ENCODE measurements around the gene SHISA8.
A peak's percentile ranks its signal among the peaks of the same experiment; 100 is the strongest.
"Not testable (repeated sequence)": the region's sequence is repeated elsewhere in the genome, so short reads cannot be mapped to it uniquely, and the experiment has no call there.

SHISA8 gene

DNA sequence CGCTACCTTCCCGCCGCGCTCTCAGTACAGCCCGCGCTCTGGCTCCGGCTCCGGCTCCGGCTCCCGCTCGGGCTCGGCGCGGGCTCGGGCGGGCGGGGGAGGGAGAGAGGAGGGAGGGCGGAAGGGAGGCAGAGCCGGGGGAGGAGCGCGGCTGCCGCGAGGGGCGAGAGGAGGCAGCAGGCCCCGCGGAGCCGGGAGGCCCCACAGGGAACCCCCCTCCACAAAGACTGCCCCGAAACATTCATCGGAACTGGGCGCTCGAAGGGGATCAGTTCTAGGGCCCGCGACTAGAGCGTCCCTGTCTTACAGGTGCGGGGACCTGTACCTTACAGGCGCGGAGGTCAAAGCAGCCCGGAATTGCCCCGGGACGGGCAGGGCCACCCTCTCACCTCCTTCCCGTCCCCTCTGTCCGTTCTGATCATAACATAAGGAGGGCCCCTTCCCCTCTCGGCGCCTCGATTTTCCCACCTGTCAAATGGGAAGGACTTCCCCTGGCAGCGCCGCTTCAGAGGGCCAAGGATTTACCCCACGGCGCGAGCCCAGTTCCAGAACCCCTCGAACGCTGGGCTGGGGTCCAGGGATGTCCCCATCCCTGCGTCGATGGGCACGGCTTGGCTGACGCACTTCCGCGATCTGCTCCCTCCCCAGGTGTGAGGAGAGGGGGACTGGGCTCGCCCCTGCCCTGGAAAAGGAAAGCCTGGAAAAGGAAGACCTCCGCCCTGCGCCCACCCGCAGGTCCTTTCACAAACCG is at the start of gene SHISA8:
TSS of gene SHISA8 (minus strand) at position 40 of the 751 bp plus-strand sequence. CDS start 407 bp downstream, outside the sequence.
- DNase-seq: peak; percentile 69
- ATAC-seq: peak; percentile 24

DNA sequence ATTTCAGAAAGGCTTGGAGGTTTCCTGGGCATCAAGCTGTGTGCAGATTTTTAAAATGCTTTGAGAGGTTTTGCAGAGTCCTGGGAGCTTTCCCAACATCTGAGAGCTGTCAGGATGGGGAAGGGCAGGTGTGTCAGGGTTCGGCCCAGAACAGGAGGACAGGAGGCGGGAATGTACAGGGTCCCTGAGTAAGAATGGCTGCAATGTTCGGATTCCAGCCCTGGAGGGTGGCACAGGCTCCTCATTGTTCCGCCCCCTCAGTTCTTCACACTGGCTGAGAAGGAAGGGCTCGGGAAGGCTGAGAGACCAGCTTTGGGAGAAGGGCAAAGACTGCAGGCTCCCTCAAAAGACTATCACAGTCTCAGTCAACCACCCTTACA is 49.2 kb upstream of the SHISA8 start:
- DNase-seq (no peak), ATAC-seq (no peak)

DNA sequence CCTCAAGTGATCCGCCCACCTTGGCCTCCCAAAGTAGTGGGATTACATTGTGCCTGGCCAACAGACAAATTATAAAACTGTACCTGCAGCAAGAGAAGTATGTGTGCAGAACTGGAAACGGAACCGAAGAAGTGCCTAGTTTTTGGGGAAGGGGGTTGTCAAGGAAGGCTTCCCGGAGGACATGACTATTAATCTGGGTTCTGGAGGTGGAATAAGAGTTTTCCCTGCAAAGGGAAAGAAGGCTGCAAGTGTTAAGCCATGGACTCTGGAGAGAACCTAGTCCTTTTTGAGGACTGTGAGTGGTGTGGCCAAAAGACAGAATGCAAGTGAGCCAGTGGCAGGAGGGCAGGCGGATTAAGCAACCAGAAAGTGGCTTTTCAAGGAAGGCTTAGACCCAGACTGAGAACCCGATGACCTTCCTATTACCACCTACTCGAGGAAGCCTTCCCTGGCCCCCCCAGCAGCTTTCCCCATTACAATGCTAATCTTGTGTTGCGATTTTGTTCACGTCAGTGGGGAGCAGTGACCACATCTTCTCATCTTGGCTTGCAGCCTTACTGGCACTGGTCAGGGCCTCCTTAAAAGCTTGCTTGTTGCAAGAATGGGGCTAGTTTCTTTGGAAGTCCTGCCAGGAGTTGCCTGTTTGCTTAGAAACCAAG is 48.7 kb upstream of the SHISA8 start:
- DNase-seq: no peak

DNA sequence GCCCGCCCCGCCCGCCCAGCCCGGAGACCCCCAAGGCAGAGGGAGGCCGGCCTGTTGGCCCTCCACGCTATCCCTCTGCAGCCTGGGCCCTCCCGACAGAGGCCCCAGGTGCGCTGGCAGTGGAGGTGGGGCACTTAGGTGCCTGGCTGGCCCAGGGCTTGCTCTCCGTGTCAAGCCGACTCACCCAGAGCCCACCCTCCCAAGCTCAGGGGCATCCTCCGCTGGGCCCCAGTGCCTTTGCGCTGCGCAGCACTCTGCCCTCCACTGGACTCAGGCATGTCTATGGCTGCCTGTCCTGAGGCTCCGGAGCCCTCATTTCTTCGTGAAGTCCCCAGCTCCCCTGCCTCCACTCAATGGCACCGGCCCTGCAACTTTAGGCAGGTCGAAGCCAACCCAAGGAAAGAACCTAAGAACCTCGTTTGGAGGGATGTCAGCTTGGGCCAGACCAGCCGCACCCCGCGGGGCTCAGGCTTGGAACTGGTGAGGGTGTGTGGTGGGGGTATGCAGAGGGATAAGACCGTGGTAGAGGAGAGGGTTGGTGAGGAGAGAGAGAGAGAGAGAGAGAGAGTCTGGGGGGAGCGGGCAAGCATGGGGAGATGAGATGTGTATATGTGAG is 43.2 kb upstream of the SHISA8 start:
- DNase-seq (no peak), ATAC-seq (no peak)

More for the DNA sequence above, 48.7 kb upstream of the SHISA8 start:
- ATAC-seq: no peak

DNA sequence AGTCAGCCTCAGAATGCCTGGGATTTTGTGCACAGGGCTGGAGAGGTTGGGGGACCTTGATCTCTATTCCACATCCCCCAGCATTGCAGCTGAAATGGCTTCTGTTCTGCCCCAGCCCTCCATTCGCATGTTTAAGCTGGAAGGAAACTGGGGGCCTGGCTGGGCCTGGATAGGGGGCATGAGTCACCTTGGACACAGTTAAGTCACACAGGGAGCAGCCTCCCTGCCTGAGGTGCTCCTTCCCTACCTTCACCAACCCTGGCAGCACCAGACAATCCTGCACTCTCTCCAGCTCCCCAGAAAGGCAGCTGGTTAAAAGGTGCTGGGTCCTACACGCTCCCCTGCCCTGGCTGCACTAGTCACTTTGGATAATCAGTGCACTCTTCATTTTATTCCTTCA is 37.8 kb upstream of the SHISA8 start:
- DNase-seq (no peak), ATAC-seq (no peak)

DNA sequence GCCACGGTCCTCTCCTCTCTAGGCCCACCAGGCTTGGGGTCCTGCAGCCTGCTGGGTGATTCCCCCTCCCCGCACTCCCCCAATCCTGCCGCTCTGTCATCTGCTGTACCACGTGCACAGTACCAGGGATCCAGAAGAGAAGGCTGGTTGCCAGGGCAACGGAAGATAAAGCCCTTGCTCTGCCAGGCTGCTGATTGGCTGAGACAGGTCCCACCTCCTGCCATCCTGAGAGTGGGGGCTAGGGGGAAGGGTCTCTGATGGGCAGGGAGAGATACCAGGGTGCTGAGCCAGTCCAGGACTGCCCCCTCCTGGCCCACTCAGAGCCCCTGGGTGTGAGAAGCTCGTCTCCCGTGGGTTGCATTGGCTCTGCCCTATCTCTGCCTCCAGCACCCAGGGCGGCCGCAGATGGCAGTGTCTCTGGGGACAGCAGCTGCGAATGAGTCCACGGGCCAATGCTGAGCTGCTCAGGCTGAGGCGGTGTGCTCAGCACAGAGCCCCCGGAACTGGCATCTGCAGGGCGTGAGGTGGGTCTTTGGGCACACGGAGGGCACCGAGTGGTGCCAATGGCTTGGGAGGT is 37.1 kb upstream of the SHISA8 start, which contains the start of gene SMIM45:
TSS of gene SMIM45 (plus strand) at position 253 of the 577 bp plus-strand sequence.
- DNase-seq: no peak
- no peak for ATAC-seq

DNA sequence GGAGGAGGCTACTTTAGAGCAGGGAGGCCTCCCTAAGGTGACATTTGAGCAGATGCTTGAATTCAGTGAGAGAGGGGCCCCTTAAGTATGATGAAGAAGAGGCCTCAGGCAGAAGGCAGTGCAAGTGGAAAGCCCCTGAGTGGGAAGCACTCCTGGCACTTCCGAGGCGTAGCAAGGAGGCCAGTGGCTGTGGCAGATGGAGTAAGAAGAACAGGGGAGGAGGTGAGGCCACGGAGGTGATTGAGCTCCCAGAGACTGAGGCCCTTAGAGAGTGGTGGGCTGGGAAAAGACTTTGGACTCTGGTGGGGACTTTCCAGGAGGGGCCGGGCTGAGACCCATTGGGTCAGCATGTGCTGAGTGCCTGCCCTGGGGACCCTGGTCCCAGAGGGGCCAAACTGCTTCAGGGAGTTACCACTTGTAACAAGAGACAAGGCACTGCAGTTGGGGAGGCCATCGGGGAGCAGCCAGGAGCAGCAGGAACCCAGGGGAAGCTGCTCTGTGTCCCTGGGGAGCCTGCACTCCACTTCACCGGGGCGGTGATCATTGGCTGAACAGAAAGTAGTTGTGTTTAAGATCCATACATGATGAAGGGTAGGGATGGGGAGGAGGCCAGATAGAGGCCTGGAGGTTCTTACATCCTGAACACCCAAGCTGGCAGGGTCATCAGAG is 34.6 kb upstream of the SHISA8 start:
- ATAC-seq (no peak), DNase-seq (no peak)

DNA sequence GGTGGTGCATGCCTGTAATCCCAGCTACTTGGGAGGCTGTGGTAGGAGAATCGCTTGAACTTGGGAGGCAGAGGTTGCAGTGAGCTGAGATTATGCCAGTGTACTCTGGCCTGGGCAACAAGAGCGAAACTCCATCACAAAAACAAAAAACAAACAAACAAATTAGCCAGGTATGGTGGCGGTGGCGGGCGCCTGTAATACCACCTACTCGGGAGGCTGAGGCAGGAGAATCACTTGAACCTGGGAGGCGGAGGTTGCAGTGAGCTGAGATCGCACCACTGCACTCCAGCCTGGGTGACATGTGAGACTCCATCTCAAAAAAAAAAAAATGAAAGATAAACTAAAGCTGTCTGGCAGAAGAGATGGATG is 34.0 kb upstream of the SHISA8 start:
- not testable (repeated sequence) for ATAC-seq

DNA sequence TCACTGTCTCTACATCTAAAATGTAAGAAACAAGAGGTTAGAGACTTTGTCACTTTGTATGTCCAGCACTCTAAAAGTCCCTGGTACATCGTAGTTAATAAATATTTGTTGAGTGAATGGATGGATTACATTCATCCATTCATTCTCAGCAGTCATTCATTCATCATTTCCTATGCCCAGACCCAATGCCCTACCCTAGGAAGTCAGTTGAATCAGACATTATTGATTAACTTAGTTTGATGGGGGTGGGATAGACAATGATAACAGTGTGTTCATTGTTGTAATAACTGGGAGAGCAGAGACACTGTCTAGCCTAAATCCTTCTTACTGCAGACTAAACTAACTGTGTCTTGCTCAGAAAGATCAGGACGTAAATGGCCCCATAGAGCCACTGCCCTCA is 33.3 kb upstream of the SHISA8 start:
- DNase-seq: no peak
- ATAC-seq: no peak

More for the DNA sequence above, 34.0 kb upstream of the SHISA8 start:
- DNase-seq: not testable (repeated sequence)

DNA sequence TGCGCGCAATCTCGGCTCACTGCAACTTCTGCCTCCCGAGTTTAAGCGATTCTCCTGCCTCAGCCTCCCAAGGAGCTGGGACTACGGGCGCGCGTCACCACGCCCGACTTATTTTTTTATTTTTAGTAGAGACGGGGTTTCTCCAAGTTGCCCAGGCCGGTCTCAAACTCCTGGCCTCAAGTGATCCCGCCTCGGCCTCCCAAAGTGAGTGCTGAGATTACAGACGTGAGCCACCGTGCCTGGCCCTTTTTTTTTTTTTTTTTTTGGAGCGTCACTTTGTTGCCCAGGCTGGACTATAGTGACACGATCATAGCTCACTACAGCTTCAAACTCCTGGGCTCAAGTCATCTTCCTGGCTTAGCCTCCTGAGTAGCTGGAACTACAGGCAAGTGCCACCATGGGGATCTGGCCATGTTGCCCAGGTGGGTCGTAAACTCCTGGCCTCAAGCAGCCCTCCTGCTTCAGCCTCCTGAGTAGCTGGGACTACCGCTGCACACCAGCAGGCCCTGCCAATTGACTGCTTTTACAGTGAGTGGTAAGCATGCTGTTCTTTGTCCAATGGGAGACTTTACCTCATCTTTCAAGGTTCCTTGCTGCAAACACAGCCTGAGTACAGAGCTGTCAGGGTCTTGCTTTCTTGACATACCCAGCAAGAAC is 32.7 kb upstream of the SHISA8 start:
- ATAC-seq (no peak), DNase-seq (no peak)

DNA sequence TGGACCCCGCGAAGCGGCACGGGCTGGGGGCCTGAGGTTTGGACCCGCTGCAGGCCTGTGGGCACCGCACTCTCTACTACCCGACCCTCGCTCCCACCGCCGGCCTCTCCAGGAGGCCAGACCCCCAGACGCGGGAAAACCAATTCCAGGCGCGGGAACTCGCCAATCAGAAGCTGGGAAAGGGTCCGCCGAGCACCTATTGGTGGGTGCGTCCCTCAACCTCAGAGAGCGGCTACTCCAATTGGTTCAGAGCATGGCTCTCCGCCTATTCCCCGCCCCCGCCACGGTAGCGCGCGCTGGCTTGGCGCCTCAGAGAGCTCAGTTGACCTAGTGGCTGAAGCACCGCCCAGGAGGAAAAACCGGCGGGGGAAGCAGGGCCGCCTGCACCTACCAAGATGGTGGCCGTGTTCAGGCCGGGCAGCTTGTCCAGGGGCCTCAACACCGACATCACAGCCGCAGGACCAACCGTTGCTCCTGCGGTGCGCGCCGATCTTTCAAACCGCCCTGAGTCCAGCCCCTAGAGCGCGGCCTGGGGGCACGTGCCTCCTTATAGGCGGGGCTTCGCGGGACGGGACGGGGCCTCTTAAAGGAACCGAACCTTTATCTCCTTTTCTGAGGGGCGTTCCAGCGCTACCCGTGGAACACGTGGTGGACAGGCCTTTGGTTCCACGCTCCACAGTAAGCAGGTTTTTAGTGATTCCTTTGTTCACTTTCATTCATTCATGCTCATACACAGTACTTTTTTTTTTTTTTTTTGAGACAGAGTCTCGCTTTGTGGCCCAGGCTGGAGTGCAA is 32.0 kb upstream of the SHISA8 start, which contains the start of gene CENPM:
TSS of gene CENPM (minus strand) at position 524 of the 795 bp plus-strand sequence. CDS start at position 448, 76 bp downstream.
- peak; percentile 95 for ATAC-seq
- peak; percentile 96 for DNase-seq

DNA sequence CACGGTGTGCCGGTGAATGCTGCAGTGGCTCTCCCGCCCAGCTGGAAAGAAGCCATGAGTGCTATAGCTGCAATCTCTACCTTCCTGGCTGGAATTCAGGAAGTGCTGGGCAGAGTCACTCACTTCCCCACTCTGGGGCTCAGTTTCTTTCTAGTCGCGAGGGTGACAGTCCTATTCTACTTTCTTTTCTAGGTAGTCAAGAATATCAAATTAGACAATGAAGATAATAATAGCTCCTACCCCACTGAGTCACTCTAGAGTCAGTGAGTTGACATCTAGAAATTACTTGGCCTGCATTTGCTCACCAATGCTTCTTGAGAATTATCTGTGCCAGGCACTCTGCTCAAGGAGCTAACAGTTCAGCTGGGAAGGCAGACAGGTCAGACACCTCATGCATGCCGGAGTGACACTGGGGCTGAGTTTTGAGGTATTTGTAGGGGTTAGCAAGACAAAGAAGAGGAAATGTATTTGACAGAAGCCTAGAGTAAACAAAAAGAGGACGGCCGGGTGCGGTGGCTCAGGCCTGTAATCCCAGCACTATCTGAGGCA is 28.9 kb upstream of the SHISA8 start:
- ATAC-seq (no peak), DNase-seq (no peak)

DNA sequence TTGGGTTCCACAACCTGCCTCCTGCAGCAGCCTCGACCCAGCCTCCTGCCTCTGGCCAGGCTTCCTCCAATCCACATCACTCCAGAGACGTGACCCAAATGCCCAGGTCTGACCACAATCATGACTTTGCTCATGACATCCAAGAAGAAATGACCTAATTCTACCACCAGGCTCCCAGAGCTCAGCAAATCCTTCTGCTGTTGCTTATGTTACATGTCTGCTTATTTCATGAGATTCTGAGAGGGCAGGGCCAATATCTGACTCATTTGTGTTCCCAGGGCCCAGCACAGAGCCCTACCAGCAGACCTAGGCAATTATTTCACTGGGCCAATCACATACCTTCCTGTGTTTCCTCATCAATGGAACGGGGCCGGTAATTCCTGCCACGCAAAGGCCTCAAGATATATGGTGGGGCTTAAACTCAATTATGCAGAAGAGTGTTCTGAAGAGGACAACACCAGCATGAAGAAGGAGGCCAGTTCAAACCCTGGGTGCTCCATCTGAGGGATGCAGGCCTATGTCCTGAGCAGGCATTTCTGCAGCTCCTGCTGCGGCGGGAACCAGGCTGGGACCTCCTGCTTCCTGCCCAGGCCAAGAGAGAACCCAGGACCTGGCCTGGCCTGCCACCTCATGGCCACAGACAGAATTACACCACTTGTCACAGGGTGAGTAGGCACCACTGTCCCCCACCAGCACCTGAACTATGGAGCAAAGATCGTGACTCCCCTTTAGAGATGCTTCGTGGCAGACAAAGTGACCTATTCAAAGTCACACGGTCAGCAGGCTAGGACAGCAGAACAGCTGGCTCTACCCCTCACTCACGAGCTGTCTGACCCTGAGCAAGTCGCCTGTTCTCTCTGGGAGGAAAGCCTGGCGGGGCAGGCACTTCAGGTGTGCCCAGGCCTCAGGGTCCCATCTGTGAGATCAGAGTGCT is 26.2 kb upstream of the SHISA8 start:
- peak; percentile 68 for ATAC-seq
- peak; percentile 85 for DNase-seq

DNA sequence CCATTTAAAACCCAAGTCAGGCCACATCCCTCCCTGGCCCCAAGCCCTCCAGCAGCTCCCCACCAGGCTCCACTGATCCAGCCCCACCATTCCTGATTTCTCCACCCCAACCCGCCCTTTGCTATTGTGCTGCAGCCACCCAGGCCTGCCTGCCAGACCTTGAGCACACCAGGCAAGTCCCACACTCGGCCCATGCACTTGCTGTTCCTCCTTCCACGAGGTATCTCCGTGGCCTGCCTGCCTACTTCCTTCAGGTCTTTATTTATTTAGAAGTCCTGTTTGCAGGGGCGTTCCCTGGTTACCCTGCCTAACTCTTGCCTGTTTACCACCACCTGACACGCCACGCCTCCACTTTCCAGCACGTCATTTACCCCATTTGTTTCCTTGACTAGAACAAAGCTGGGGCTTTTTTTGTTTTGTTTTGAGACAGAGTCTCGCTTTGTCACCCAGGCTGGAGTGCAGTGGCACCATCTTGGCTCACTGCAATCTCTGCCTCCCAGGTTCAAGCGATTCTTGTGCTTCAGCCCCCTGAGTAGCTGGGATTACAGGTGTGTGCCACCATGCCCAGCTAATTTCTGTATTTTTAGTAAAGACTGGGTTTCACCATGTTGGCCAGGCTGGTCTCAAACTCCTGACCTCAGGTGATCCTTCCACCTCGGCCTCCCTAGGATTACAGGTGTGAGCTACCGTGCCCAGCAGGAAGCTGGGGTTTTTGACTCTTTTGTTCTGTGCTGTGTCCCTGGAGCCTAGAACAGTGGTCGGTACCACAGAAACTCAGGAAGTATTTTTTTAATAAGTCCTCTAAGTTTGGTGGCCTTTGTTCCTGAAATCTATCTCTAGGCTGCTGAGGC is 25.3 kb upstream of the SHISA8 start:
- ATAC-seq (peak; percentile 82), DNase-seq (peak; percentile 89)

DNA sequence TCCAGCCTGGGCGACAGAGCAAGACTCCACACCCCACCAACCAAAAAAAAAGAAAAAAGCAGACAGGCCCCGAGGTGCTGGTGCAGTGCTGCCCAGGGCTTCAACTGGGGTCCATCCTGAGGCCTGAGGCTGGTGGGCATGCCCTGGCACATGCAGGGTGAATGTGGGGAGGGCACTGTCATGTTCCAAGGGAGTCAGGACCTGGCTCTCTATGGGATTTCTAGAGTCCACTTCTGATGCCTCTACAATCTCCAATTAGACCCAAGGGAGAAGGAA is 22.0 kb upstream of the SHISA8 start:
- DNase-seq (no peak), ATAC-seq (no peak)

DNA sequence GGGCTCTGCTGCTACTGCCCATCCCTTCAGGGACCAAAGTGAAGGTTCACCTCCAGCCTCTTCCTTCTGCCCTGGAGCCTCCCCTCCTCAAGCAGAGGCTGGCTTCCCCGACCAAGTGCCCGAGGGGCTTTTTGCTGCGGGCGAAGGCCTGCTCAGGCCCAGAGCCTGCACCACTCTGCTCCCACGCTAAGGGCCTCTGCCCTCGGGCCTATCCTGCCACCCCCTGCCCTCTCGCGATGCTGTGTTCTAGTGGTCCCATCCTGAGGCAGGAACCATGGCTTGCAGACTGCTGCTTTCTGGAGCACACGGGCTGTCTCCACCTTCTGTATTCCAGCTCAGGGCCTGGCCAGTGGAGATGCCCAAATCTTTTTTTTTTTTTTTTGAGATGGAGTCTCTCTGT is 20.6 kb upstream of the SHISA8 start:
- ATAC-seq: no peak
- no peak for DNase-seq

DNA sequence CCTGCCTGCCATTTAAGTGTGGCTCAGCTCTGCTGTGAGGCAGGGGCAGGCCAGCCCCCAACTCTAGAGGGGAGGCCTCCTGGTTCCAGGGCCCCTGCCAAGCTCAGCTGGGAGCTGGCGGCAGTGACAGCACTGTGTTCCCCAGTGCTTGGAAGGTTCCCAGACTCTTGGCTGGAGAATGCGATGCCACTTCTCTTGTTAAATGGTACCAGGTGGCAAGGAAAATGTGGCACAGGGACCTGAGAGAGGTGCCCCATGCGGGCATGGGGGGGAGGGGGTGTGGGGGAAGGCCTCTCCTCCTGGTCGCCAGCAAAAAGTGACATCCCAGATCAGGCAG is 20.1 kb upstream of the SHISA8 start:
- no peak for ATAC-seq
- DNase-seq: no peak

DNA sequence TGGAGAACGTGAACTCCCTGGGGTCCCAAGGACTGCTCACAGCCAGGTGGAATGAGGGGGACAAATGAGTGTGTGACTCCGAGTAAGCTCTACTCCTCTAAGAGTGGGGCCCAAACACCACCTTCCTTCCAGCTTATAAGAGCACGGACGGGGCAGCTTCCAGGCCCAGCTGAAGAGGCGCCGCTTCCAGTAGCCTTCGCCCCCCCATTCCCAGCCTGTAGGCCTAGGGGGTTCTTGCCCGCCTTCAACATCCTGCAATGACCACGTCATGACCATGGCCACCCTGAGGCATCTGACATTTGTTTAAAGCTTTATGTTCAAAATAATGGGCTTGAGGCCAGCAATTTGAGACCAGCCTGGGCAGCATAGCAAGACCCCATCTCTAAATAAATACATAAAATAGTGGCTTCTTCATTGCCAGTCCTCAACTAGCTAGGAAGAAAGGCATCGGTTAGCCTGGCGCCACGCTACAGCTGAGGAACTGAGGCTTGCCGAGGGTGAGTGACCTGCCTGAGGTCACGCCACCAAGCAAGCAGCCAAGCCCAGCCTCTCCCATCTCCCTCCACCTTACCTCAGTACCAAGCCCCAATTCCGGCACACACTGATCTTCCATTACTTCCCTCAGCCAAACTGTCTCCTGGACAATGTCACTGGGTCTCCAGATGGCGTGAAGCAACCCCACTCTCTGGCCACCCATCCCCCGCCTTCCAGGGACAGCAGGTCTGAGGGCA is 19.6 kb upstream of the SHISA8 start:
- no peak for DNase-seq
- no peak for ATAC-seq
